DMS 273 (cell line): ENCODE data around the gene ZIC2.
"Not testable (repeated sequence)": the region's sequence is repeated elsewhere in the genome, so short reads cannot be mapped to it uniquely, and the experiment has no call there.

Source experiments
- DNase-seq: peaks from one replicate; lab custom pipeline; 2025; ENCODE audit not compliant: unreplicated experiment; lab: John Stamatoyannopoulos, UW

ZIC2 gene

GRCh38 chr13:99997702-99998214 is 16.2 kb downstream of the ZIC2 start:
- no peak for DNase-seq

GRCh38 chr13:99998261-99998660 is 16.7 kb downstream of the ZIC2 start:
- no peak for DNase-seq

- DNase-seq: no peak
Observed at GRCh38 chr13:100014621-100015020, 33.0 kb downstream of the ZIC2 start.

- DNase-seq: peak; percentile 8
Observed at GRCh38 chr13:100019780-100020356, 38.3 kb downstream of the ZIC2 start.

GRCh38 chr13:100022798-100023197 is 41.2 kb downstream of the ZIC2 start:
- no peak for DNase-seq

GRCh38 chr13:100024023-100024422 is 42.4 kb downstream of the ZIC2 start:
- no peak for DNase-seq

GRCh38 chr13:100029933-100030332 is 48.3 kb downstream of the ZIC2 start:
- DNase-seq: no peak

- not testable (repeated sequence) for DNase-seq
Observed at GRCh38 chr13:100032642-100033041, 51.1 kb downstream of the ZIC2 start.

GRCh38 chr13:100035936-100036335 is 54.4 kb downstream of the ZIC2 start:
- DNase-seq: no peak
